ENCODE results near the gene YTHDC1.

GRCh38 chr4:68361146-68361589, 11.3 kb upstream of the YTHDC1 start:
- no peak for TF ChIP-seq CTCF (IDR thresholded peaks at IDR 0.05 in 4 of 5, conservative IDR thresholded peaks at IDR 0.05 in 1 of 5)
- TF ChIP-seq POLR2A (IDR thresholded peaks at IDR 0.05) = no peak
